Dermis microvascular lymphatic vessel endothelial cell (primary cell): ENCODE results near the gene FOSL1. TPM values are rescaled to one million over a fixed set of nuclear protein-coding genes. Genes with fewer than 3 reads are reported as not detected.

Experiments used
- DNase-seq, 2 donors: peaks; one replicate each; pipeline versions ENCODE4 v3.0.0 to v3.0.0-alpha.2; 2010; ENCODE audit warnings: low read depth in 2 of 2
- total RNA-seq: library from RNA; depleted of rRNA; stranded (reverse); fragments of >200 nt; gene quantifications from 2 replicates; pipeline ENCODE4 v1.2.1, GENCODE V29; 2014

The FOSL1 gene
- total RNA-seq, 1 donor from 2014 or later = 2.1 TPM

DNA sequence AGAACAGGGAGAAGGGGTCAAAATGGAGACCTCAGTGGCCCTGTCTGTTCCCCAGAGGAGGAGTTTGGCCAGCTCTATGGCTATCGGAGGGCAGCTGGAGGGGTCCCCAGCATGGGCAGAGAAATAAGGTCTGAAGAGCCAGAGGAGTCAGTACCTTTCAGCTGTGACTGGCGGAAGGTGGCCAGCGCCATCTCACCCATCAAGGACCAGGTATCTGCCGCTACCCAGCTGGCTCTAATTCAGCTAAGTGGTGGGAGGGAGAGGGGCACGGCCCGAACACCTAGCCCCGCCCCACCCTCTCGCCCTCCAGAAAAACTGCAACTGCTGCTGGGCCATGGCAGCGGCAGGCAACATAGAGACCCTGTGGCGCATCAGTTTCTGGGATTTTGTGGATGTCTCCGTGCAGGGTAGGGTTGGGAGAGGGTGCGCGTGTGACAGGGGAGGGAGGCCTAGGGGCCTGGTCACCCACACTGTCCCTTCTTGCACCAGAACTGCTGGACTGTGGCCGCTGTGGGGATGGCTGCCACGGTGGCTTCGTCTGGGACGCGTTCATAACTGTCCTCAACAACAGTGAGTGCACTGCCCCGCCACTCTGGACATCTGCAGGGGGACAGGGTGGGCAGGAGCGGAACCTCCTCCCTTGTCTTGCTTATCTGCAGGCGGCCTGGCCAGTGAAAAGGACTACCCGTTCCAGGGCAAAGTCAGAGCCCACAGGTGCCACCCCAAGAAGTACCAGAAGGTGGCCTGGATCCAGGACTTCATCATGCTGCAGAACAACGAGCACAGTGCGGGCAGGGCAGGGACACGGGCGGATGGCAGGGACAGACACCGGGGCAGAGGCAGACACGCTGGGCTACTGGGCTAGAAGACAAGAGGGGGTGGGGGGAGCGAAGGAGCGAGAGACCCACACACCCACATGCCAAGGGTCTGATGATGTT lies 17.8 kb downstream of the FOSL1 start:
- DNase-seq = no peak

DNA sequence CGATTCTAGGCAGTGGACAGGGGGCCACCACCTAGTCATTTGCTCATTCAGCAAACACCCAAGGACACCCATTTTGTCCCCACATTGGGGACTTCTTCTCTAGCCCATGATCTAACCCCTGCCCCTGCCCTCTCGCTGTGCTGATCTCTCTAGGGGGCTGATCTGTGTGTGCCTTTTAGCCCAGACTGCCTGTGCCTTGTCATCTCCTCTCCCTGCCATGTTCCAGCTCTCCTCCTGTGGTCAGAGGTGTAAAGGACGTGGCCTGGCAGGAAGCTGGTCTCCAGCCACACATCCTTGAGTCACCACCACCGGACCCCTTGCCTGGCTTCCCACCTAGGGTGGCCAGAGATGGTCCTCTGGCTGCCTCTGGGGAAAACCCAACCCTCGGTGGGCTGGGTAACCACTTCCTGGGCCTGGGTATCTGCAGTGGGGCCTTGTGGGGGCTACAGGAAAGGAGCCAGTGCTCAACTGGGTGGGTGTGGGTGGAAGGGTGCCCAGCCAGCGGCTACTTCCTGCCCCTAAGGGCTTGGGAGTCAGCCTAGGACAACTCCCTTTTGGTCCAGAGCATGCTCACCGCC lies 19.3 kb downstream of the FOSL1 start:
- no peak for DNase-seq

DNA sequence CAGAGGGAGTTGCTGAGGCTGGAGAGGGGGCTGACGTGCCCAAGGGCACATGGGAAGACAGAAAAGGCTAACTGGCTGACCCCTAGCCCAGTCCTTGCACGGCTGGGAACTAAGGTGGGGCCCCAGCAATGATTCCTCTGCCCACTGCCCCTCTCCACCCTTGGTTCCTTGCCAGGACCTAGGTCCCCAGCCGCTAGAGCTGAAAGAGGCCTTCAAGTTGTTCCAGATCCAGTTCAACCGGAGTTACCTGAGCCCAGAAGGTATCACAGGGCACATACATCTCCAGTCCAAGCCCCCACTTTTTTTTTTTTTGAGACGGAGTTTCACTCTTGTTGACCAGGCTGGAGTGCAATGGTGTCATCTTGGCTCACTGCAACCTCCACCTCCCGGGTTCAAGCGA lies 20.2 kb downstream of the FOSL1 start:
- no peak for DNase-seq

DNA sequence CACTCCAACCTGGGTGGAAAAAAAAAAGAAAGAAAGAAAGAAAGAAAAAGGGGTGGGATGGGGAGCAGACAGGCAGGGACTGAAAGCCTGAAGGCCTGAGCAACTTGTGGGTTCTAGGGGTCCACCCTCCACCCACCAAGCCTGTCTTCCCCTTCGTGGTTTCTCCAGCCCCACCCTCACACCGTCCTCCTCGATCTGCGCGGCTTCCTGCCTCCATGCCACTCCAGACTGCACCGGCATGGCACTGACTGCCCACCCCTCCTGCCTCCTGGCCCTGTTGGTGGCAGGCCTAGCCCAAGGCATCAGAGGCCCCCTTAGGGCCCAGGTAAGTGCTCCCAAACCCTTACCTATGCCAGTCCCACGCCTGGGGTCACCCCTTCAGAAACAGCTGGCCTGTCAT lies 20.6 kb downstream of the FOSL1 start, which contains the start of gene CTSW:
TSS of gene CTSW (plus strand) at position 221 of the 400 bp plus-strand sequence. CDS start at position 239, 18 bp downstream.
- no peak for DNase-seq

DNA sequence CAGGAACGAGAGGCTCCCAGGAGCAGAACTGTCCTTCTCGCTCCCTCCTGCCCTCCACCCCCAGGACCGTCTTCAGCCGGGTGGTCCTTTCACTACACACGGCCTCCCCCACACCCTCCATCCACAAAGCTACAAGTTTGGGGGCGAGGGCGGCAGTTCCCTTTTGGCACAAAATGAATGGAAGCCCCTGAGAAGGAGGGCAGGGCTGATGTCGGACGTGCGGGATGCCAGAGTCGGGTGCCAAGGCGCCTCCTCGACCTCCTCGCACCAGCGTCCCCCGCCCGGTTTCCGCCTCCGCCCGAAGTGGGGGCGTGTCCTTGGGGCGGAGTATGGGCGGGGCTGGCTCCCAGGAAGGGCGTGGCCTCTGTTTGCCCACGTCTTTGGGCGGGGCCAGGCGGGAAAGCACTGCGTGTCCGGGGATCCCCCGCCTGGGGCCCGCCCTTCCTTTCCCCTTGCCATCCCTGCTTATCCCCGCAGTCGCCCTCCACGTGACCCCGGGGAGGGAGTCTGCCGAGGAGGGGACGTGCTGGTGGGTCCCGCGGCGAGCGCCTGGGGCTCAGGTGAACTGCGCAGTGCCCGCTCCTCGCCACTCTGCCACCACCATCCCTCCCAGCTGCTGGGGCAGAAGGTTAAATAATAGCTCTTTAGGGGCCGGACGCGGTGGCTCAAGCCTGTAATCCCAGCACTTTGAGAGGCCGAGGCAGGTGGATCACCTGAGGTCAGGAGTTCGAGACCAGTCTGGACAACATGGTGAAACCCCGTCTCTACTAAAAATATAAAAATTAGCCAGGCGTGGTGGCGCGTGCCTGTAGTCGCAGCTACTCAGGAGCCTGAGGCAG lies 26.7 kb downstream of the FOSL1 start:
- peak in 1 of 2 donors; percentile 84 for DNase-seq

DNA sequence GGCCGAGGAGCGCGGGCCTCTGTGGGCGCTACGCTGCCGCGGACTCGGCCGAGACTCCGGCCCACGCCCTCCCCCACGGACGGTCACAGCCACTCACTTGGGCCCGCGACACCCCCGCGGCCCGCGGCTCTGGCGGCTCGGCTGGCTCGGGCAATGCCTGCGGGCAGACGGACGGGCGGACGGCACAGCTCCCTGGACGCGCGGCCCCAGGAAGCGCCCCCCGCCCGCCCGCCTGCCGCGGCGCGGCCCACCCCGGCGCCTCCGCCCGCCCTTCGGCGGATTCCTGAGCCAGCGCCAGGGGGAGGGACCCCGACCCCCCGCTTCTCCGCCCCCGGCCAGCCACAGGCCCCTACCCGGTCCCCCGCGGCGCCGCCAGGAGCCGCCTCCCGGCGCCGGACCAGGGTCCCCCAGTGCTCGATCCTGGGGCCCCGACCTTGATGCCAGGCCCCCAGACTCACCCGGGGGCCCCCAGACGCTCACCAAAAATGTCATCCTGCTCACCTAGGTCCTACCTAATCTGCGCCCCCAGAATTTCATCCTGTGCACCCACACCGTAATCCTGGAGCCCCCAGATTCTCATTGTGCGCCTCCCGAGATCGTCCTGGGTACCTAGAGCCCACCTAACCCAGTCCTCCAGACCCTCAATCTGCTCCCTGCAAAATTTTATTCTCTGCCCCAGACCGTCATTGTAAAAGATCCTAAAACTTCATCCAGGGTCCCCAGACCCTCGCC lies 27.4 kb downstream of the FOSL1 start, which contains the start of gene EFEMP2:
TSS of gene EFEMP2 (minus strand) at position 215 of the 732 bp plus-strand sequence. CDS start 446 bp downstream, outside the sequence.
- no peak for DNase-seq

DNA sequence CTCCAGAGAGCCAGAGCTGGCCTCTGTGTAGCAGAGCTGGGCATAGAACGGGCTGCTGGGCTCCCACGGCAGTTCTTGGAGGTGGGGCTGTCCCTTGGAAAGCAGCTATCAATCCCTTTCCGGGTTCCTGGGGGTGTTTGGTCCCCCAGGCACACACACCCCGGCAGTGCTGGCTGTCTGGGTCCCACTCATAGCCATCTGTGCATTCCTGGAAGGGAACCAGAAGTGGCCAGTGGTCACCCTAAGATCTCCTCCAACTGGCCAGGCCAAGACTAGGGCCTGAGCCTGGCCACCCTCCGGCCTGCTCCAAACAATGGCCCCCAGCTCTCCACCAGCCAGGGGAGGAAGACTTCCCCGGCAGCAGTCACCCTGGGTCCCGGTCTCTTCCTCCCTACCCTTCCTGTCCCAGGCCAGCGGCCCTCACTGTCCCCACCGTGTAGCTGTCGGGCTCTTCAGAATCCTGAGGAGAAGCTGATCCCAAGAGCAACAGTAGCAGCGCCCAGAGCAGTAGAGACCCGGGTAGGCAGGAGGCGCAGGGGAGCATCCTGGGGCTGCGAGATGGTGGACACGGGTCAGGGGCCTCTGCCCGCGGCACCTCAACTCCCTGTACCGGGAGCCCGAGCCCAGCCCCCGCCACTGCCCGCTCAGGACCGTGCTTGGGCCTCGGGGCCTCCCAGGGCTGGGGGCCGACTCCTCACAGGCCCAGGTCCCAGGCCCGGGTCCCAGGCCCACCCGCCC lies 28.2 kb downstream of the FOSL1 start:
- DNase-seq = no peak

DNA sequence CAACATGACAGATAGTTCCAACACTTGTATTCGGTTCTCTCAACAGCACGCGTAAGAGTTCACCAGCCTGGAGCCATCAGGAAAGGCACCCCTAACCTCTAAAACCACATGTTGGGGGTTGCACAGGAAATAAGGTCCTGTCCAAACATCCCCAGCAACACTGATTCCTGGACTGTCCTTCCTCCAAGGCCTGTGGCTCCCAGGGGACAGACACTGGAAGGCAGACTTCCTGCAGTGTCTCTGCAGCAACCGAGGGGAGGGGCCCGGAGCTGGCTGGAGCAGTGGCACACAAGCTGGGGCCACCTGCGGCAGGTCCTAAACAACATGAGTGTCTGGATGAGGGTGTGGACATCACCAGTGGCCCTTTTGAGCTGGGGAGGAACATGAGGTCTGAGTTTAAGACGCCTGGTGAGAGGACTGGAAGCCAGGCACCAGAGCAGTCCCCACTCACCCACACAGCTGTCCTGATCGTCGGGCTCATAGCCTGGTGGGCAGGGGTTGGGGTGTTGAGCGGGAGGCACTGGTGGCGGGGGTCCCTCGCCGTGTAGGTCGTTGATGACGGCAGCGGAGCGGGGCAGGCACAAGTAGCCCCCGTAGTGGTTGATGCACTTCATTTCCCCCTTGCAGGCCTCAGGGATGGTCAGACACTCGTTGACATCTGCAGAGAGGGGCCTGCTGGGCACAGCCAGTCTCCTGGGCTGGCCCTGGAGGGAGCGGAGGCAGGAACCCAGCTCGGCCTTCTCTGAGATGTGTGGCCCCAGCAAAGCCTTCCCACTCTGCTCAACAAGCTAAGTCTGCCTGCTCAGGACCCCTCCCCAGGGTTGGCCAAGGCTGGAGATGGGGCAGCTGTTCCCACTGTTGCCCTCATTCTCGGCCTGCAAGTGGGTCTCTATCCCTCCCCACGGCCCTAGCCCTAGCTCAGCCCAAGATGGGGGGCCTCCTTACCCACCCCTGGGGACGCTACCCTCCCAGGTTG lies 29.2 kb downstream of the FOSL1 start:
- no peak for DNase-seq

DNA sequence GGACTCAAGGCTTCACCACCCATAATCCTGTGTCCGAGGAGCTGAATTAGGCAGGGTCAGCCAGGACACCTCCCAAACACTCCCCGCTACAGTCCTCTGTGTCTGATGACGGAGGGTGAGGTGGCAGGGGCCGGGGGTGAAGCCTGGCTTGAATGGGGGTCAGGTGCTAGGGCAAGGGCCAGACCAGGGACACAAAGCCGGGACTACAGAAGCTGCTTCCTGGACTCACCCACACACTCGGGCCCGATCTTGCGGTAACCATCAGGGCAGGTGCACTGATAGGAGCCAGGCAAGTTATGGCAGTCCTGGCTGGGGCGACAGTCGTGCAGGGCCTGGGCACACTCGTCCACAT lies 29.9 kb downstream of the FOSL1 start:
- DNase-seq = no peak

DNA sequence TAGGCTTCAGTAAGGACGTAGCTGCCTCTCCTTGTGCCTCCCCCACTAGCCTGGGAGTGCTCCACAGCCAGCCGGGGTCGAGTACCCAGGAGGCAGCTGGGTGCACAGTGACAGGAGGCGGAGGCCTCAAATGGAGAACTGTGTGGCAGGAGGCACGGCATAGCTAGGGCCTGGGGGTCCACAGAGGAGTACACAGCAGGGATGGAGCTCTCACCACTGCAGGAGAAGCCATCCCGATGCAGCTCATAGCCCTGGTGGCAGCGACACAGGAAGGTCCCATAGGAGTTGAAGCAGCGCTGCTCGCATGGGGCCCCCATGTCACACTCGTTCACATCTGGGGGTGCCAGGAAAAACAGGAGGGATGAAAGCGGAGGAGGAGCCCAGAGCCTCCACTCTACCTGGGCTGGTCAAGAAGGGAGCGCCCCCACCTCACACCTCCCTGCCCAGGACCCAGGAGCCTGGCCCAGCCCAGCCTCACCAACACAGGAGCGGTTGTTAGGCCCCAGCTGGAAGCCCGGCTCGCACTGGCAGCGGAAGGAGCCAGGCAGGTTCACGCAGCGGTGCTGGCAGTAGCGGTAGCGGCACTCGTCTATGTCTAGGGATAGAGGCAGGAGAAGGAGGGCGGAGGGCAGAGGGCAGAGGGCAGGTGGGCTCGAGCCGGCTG lies 30.4 kb downstream of the FOSL1 start:
- DNase-seq = no peak

DNA sequence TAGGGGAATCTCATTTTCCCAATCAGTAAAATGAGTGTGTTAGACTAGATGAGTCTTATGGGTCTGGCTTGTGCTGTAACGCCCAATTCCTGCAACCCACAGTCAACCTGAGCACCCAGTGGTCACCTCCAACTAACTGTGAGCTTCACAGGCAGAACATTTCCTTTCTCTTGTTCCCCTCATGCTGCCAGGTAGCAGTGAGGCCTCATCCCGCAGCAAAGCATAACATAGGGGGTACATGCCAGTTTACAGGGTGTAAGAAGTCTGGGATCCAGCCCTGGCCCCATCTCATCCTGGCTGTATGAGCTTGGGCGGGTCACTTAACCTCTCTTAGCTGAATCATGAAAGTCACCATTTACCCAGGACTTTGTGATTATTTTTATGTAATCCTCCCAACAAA lies 31.3 kb downstream of the FOSL1 start:
- no peak for DNase-seq

DNA sequence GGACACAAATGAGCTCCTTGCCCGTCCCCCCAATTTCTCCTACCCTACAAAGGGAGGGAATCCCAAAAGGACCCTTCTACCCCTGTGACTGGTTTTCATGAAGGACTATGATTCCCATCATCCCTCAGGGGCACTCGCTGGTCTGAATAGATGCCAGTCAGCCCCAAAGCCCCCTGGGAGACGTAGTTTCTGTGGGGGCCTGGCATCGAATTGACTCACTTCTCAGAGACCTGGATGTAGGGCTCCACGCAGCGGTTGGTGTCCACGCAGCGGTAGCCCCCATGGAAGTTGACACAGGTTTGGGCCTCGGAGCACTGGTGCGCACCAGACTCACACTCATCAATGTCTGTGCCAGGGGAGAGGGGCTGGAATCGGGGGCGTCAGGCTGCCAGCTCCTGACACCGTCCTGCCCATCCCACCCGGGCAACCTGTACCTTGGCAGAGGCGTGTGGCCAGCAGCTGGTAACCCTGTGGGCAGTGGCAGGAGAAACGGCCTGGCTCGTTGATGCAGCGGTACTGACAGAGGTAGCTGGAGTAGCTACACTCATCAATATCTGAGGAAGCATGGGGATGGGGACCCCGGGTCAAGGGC lies 32.0 kb downstream of the FOSL1 start:
- no peak for DNase-seq

DNA sequence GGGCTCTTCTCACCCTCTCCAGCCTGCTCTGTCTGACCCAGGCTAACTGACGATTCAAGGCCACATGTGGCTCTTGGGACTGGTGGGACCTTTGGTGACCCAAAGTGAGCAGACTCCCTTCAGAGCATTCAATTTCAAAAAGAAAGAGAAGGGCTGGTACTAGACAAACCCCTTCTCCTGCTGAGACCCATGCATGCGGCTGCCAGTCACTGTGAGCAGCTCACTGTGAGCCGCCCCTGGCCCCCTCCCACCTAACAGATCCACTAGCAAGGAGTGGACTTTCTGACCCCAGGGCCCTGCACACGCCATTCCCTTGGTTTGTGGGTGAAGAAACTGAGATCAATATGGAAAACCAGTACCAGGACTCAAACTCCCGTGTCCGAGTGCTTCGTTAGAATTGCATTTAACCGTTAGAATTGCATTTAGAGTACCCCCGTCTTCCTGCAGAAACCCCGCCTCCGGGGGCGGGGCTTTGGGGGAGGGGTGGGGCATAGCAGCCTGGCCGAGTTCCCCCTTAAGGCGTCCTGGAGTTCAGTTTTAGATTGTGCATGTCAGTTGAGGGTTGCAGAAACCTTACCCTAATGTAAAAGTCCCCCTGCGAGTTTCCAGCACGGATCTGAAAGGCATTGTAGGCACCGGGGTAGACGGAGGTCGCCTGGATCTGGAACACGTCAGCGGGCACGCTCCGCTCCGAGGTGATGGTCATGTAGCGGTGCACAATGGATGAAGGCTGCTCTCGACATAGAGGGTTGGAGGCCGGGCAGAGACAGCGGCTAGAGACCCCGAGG lies 32.7 kb downstream of the FOSL1 start:
- DNase-seq = no peak

DNA sequence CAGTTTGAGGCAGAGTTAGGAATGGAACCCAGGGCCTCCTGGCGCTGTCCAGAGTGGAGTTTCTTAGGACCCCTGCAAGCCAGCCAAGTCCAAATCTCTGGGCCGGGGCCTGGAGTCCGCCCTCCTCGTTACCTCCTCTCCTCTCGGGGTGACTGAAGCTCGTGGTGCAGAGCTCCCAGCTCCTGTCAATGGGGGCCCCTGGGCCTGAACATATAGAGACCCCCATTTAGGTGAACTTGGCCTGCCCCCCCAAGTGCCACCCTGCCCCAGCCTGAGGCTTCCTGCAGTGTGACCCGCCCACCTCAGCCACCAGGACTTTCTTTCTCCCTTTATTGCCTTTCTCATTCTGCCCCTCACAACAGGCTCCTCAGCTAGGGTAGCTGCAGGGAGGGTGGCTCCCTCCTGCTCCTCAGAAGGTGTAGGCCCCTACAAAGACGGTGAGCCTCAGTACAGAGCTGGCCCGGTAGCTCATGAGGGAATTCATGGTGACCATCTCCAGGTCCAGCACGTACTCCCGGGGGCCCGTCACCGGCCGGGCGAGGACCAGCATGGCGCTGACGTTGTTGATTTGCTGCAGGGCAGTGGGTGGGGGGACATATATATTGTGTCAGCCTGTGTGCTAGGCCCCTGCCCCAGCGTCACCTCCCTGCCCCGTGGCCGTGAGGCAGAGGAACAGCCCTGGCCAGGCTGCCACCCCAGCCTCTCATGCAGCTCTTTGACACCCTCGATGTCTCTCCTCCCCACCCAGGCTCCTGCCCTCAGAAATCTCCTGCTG lies 33.5 kb downstream of the FOSL1 start:
- no peak for DNase-seq

DNA sequence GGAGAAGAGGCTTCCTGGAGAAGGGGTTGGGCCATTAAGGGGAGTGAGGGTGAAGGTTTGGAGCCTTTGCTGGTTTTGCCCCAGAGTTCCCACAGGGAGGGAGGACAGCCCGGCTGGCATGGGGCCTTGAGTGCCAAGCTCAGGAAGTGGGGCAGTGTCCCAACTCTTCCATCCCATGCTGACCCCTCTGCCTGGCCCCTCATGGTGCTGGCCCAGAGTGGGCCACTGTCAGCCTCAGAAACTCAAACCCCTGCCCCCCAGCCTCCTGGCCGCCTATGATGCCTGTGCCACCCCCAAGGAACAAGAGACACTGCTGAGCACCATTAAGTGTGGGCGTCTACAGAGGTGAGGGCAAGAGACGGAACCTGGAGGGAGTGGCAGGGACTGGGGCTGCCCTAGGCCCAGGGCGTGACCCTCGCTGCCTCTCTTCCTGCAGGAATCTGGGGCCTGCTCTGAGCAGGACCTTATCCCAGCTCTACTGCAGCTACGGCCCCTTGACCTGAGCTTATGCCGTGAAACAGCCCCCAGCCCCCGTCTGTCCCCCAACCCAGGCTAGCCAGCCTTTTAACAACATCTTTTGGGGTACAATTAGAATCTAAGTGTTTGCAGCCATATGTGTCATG lies 34.5 kb downstream of the FOSL1 start:
- DNase-seq = no peak

DNA sequence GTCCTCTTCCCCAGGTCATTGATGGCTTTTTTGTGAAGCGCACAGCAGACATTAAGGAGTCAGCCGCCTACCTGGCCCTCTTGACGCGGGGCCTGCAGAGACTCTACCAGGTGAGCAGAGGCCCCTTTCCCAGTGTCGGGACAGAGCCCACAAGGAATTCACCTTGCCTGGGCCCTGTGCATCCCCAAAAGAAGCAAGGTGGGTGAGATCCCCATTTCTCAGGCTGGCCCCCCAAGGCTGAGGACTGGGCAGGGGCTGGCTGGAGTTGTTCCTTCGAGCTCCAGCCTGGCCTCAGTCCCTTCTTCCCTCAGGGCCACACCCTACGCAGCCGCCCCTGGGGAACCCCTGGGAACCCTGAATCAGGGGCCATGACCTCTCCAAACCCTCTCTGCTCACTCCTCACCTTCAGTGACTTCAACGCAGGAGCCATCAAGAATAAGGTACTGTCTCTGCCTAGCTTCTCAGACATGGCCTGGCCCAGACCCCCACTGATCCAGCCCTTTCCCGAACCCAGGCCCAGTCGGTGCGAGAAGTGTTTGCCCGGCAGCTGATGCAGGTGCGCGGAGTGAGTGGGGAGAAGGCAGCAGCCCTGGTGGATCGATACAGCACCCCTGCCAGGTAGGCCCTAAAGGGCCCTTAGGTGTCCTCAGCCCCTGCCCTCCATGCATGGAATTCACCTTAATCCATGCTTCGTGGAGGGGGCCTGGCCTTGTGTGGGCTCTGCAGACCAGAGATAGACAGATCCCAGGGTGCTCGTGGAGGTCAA lies 35.3 kb downstream of the FOSL1 start:
- DNase-seq = no peak
